ENCODE measurements around the gene STARD9. TPM values are rescaled to one million over a fixed set of nuclear protein-coding genes. Genes with fewer than 3 reads are reported as not detected.
A peak's percentile ranks its signal among the peaks of the same experiment; 100 is the strongest.

The STARD9 gene
- total RNA-seq, 1 donor from 2014 or later = 16.4 TPM

DNA sequence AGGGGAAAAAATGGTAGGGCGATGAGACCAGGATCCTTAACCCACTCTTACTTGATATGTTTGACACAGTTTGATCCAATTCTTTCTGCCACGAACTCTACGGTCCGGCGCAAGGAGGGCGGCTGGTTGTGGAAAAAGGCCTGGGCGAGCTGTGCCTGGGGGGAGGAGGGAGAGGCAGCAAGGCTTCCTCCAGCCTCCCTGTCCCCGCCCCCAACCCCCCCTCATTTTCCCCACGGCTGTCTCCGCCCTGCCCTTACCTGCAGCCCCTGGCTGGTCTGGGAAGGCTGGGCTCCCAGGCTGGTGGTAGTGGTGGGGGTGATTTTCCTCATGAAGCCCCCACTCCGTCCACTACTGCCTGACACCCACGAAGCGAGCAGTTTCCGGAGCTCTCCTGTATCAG, 153.6 kb downstream of the STARD9 start:
- Mint-ChIP-seq H3K36me3 (ENCODE audit: low read depth) (peaks cover 10% of the 10 kb centered on the region), H3K9me3 (no peaks in the 10 kb centered on the region), H3K27me3 (ENCODE audit: low read depth) (no peaks in the 10 kb centered on the region), H3K4me1 (peaks cover 9% of the 10 kb centered on the region), H3K27ac (ENCODE audit: unreplicated experiment) (no peak overlapping the region), H3K4me3 (no peak overlapping the region)
- TF ChIP-seq, protein P1, sequence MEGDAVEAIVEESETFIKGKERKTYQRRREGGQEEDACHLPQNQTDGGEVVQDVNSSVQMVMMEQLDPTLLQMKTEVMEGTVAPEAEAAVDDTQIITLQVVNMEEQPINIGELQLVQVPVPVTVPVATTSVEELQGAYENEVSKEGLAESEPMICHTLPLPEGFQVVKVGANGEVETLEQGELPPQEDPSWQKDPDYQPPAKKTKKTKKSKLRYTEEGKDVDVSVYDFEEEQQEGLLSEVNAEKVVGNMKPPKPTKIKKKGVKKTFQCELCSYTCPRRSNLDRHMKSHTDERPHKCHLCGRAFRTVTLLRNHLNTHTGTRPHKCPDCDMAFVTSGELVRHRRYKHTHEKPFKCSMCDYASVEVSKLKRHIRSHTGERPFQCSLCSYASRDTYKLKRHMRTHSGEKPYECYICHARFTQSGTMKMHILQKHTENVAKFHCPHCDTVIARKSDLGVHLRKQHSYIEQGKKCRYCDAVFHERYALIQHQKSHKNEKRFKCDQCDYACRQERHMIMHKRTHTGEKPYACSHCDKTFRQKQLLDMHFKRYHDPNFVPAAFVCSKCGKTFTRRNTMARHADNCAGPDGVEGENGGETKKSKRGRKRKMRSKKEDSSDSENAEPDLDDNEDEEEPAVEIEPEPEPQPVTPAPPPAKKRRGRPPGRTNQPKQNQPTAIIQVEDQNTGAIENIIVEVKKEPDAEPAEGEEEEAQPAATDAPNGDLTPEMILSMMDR (conservative IDR thresholded peaks at IDR 0.05) = no peak
- DNase-seq (ENCODE audit: low read depth, low spot score) = no peak

DNA sequence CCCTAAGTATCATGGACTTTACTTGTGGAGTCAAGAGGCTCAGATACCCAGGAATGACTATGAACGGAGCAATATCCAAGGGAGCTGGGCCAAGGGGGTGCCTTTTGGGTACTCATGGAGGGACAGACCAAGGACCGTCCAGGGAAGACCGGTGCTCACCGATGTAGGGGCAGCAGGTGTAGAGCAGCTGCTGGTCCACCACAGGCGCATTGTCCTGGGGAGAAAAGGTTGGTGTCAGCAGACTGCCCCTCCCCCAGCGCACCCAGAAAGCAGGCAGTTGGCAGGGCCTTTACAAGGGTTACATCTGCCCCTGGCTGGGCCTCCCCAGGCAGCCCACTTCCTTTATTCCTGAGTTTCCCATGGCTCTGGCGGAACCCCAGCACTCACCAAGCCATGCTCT, 154.0 kb downstream of the STARD9 start:
- TF ChIP-seq, protein P1 (conservative IDR thresholded peaks at IDR 0.05) = no peak
- peaks cover 12% of the 10 kb centered on the region for H3K36me3 Mint-ChIP-seq (ENCODE audit: low read depth)
- no peak for DNase-seq (ENCODE audit: low read depth, low spot score)
- no peak overlapping the region for H3K4me3 Mint-ChIP-seq
- H3K9me3 Mint-ChIP-seq = no peaks in the 10 kb centered on the region
- no peaks in the 10 kb centered on the region for H3K27me3 Mint-ChIP-seq (ENCODE audit: low read depth)
- H3K4me1 Mint-ChIP-seq = peaks cover 13% of the 10 kb centered on the region
- H3K27ac Mint-ChIP-seq (ENCODE audit: unreplicated experiment) = no peak overlapping the region

DNA sequence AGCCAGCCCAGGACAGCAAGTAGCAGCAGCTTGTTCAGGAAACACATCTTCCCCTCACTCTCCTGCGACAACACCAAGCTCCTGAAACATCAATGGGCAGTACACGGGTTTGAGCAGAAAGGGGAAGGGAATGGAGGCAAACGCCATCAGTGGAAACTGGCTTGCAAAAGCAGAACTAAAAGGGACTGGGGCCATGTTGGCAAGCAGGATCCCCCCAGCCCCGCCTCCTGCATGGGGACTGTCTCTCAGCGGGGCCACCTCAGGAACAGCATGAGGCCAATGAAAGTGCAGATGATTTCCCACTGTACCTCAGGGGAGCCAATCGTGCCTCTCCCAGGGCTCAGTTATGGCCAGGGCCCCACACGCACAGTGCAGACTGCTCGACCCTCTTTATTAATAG, 154.7 kb downstream of the STARD9 start:
- Mint-ChIP-seq H3K36me3 (ENCODE audit: low read depth) (peaks cover 12% of the 10 kb centered on the region), H3K4me1 (peaks cover 14% of the 10 kb centered on the region), H3K9me3 (no peaks in the 10 kb centered on the region), H3K27ac (ENCODE audit: unreplicated experiment) (peak overlapping the region; percentile 78), H3K27me3 (ENCODE audit: low read depth) (no peaks in the 10 kb centered on the region), H3K4me3 (peak overlapping the region; percentile 27)
- DNase-seq (ENCODE audit: low read depth, low spot score) = no peak
- TF ChIP-seq, protein P1 (conservative IDR thresholded peaks at IDR 0.05) = no peak

DNA sequence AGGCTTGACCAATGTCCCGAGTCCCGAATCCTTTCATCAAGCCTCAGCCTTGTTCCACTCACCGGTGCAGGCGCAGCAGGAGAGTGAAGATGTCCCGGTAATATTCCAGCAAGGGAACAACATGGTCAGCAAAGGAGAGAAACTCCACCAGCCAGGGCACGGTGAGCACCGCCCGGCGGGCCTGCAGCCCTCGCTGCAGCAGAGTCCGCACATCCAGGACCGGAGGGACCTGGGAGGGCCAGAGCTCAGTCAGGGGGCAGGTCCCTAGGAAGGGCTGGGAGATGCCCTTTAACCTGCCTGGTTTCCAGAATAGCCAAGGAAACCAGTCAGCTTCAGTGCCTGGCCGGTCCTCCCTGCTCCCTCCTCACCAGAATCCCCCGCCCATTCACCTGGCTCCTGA, 155.1 kb downstream of the STARD9 start:
- no peaks in the 10 kb centered on the region for H3K27me3 Mint-ChIP-seq (ENCODE audit: low read depth)
- H3K27ac Mint-ChIP-seq (ENCODE audit: unreplicated experiment) = no peak overlapping the region
- H3K9me3 Mint-ChIP-seq = no peaks in the 10 kb centered on the region
- no peak overlapping the region for H3K4me3 Mint-ChIP-seq
- no peak for DNase-seq (ENCODE audit: low read depth, low spot score)
- peaks cover 18% of the 10 kb centered on the region for H3K4me1 Mint-ChIP-seq
- TF ChIP-seq, protein P1 (conservative IDR thresholded peaks at IDR 0.05) = no peak
- peaks cover 12% of the 10 kb centered on the region for H3K36me3 Mint-ChIP-seq (ENCODE audit: low read depth)

DNA sequence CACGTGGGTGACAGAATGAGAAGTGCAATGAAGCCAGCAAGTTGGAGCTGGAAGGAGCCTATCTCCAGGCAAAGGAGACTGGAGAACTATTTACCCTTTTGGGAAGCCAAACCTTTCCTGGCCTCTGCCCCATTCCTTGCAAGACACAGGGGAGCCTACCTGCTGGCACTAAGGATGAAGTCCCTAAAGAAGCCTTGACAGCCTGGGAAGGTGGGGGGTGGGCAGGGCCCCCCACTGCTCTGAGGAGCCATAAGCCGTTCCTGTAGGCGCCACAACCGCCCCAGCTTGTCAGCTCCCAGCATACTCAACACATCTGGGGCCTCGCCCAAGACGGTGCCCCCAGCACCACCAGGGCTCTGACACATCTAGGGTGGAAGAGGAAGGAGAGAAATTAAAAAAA, 156.1 kb downstream of the STARD9 start:
- no peak for DNase-seq (ENCODE audit: low read depth, low spot score)
- Mint-ChIP-seq H3K4me1 (peaks cover 22% of the 10 kb centered on the region), H3K36me3 (ENCODE audit: low read depth) (peaks cover 12% of the 10 kb centered on the region), H3K9me3 (no peaks in the 10 kb centered on the region), H3K4me3 (peak overlapping the region; percentile 73), H3K27me3 (ENCODE audit: low read depth) (no peaks in the 10 kb centered on the region), H3K27ac (ENCODE audit: unreplicated experiment) (no peak overlapping the region)
- TF ChIP-seq, protein P1 (conservative IDR thresholded peaks at IDR 0.05) = no peak

All from neural crest cell (in vitro differentiated cells).